K562 (cell line): ENCODE data around the gene MRPL2.

Source experiments
- CBX2 ChIP-seq: fragments of 200-600 bp; sonication (generic); IDR thresholded peaks from one replicate; pipeline ENCODE4 v1.6.1; 2012; ENCODE audit warnings: mild to moderate bottlenecking, low read length, inconsistent platforms; ENCODE audit not compliant: insufficient read depth, poor library complexity, severe bottlenecking
- CEBPB ChIP-seq: fragments of 450-650 bp; IDR thresholded peaks from 2 replicates; pipeline ENCODE4 v1.6.1; 2016; ENCODE audit warnings: missing genetic modification characterization, missing compliant biosample characterization
- CREM ChIP-seq: IDR thresholded peaks from 2 replicates; pipeline ENCODE4 v1.6.1; 2014; ENCODE audit warnings: antibody characterized with exemption, low read depth
- CTCF ChIP-seq, 3 experiments: IDR thresholded peaks in 2 of 3; conservative IDR thresholded peaks in 1 of 3; 2 replicates each; pipeline ENCODE4 v1.5.1; 2011 to 2012; ENCODE audit warnings: low read length in 3 of 3, mild to moderate bottlenecking in 3 of 3, control low read depth in 2 of 3, improper control_type of control experiment in 1 of 3, inconsistent platforms in 1 of 3, low read depth in 1 of 3, mixed read lengths in 1 of 3, moderate library complexity in 1 of 3; ENCODE audit not compliant: insufficient read depth in 2 of 3
- ETV5 ChIP-seq: sonication (generic); formaldehyde crosslinking; IDR thresholded peaks from 2 replicates; pipeline ENCODE4 v1.4.0; 2020; ENCODE audit warnings: low read depth, mild to moderate bottlenecking, missing genetic modification reagents
- HDAC2 ChIP-seq: fragments of 450-650 bp; IDR thresholded peaks from 2 replicates; pipeline ENCODE4 v1.6.1; 2016; ENCODE audit warnings: mild to moderate bottlenecking
- SMAD1 ChIP-seq: fragments of 150-350 bp; IDR thresholded peaks from 2 replicates; pipeline ENCODE4 v1.6.1; 2014; ENCODE audit warnings: low read length, low read depth; ENCODE audit not compliant: partially characterized antibody
- SMARCA5 ChIP-seq: fragments of 450-650 bp; IDR thresholded peaks from 2 replicates; pipeline ENCODE4 v1.6.1; 2016
- SP1 ChIP-seq: sonication (generic); formaldehyde crosslinking; IDR thresholded peaks from 2 replicates; pipeline ENCODE4 v1.8.1; 2022; ENCODE audit warnings: mild to moderate bottlenecking, missing genetic modification reagents
- ZNF184 ChIP-seq: sonication (generic); formaldehyde crosslinking; IDR thresholded peaks from 2 replicates; pipeline ENCODE4 v1.5.0; 2020; ENCODE audit warnings: missing genetic modification reagents

- no peak for TF ChIP-seq SMAD1
- TF ChIP-seq CTCF (IDR thresholded peaks at IDR 0.05 in 2 of 3, conservative IDR thresholded peaks at IDR 0.05 in 1 of 3; ENCODE audit: insufficient read depth in 2 of 3, low read depth in 1 of 3, low read length in 3 of 3), result no peak
- no peak for TF ChIP-seq CEBPB
- no peak for TF ChIP-seq CREM
- TF ChIP-seq ZNF184 (CRISPR knock-in tag), result no peak
- TF ChIP-seq HDAC2, result no peak
- TF ChIP-seq SP1 (CRISPR knock-in tag), result no peak
- TF ChIP-seq CBX2, result no peak
- TF ChIP-seq SMARCA5, result no peak
- no peak for TF ChIP-seq ETV5 (CRISPR knock-in tag)
Measured at GRCh38 chr6:43035495-43036194, 23.6 kb downstream of the MRPL2 start.
